Measurements from ENCODE around the gene ANKRD40CL.
"Not testable (repeated sequence)": the region's sequence is repeated elsewhere in the genome, so short reads cannot be mapped to it uniquely, and the experiment has no call there.

The ANKRD40CL gene

GRCh38 chr17:50767446-50767845 lies at the start of gene ANKRD40CL:
Gene ANKRD40CL (minus strand): TSS chr17:50767518. CDS start chr17:50766913, 605 bp downstream.
- no peak for DNase-seq

DNA sequence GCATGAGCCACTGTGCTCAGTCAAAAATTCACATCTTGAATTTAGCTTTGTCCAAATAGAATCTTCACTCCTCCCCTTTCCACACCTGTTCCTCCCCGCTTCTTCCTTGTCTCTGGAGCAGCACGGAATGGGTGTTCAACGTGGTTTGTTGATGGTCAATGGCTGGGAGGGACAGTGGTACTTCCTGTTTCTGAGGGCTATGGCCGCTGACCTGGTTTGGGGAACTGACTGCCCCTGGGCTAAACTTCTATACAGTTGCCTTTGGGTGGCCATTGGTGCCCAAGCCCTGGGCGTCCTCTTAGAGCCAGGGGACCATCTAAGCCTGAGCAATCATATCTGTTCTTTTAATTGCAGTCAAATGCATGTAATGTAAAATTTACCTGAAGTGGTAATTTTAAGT lies 49.0 kb upstream of the ANKRD40CL start:
- DNase-seq: no peak

DNA sequence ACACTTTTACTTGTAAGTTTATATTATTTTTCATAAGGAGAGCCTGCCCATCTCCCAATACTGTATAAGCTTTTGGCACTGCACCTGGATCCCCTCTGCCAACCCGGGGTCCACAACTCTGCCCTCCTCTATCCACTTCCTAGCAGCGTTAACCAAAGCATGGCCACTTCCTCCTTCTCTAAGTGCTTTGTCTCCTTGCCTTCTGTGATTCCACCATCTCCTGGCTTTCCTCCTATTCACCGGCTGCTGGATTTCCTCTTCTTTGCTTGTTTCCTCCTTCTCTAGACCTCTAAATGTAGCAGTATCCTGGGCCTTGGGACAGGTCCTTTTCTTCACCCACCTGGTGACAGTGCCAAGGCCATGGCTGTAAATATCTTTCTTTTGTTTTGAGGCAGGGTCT lies 48.1 kb upstream of the ANKRD40CL start:
- DNase-seq: no peak

GRCh38 chr17:50813583-50813982 lies 46.3 kb upstream of the ANKRD40CL start:
- DNase-seq: no peak

GRCh38 chr17:50808888-50809287 lies 41.6 kb upstream of the ANKRD40CL start:
- no peak for DNase-seq

DNA sequence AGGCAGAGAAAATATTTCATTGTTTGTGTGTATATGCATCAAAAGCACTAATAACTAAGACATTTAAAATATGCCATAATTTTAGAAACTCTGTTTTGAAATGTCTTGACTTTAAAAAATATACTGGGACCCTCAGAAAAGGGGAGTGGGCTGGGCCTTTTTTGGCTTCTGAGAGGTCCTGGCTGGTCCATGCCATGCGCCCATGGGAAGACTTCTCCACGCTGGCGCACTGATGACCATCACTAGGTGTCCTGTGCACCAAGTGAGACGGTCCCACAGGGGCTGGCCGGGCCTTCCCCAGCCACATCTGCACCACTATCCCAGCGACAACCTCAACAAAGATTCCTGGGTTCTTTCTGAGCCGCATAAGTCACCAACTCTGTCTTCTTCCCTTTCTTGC lies 41.1 kb upstream of the ANKRD40CL start:
- no peak for DNase-seq

- no peak for DNase-seq
Measured at GRCh38 chr17:50807675-50808074, 40.4 kb upstream of the ANKRD40CL start.

- no peak for DNase-seq
Measured at GRCh38 chr17:50807009-50807408, 39.7 kb upstream of the ANKRD40CL start.

GRCh38 chr17:50806141-50806643 lies 38.9 kb upstream of the ANKRD40CL start:
- DNase-seq: no peak

- DNase-seq: no peak
Measured at GRCh38 chr17:50805486-50805885, 38.2 kb upstream of the ANKRD40CL start.

DNA sequence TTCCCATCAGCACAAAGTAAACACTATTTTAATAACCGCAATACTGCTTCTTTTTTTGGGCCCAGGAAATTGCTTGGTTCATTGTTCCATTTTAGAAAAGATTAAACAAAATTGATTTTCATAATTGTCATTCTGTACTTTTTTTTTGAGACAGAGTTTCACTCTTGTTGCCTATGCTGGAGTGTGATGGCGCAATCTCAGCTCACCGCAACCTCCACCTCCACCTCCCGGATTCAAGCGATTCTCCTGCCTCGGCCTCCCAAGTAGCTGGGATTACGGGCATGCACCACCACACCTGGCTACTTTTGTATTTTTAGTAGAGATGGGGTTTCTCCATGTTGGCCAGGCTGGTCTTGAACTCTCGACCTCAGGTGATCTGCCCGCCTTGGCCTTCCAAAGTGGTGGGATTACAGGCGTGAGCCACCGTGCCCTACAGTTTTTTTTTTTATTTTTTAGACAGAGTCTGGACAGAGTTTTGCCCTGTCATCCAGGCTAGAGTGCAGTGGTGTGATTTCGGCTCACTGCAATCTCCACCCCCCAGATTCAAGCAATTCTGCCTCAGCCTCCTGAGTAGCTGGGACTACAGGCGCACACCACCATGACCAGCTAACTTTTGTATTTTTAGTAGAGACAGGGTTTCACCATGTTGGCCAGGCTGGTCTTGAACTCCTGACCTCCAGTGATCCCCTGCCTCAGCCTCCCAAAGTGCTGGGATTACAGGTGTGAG lies 37.6 kb upstream of the ANKRD40CL start:
- not testable (repeated sequence) for DNase-seq

DNA sequence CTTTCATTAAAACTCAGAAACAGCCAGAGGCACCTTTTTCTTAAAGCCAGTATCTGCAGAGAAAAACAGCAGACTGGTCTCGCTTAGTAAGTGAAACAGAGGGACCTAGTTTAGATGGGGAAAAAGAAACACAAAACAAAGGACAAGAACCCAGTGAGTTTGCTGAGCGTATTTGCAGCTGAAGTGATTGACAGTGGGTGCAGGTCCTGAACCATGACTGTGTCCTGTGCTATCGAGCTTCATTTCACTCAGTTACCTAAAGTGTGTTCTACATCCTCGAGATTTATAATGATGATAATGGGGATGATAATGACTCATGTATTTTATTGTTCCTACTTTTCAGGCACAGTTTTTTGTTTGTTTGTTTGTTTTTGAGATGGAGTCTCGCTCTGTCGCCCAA lies 36.4 kb upstream of the ANKRD40CL start:
- no peak for DNase-seq

DNA sequence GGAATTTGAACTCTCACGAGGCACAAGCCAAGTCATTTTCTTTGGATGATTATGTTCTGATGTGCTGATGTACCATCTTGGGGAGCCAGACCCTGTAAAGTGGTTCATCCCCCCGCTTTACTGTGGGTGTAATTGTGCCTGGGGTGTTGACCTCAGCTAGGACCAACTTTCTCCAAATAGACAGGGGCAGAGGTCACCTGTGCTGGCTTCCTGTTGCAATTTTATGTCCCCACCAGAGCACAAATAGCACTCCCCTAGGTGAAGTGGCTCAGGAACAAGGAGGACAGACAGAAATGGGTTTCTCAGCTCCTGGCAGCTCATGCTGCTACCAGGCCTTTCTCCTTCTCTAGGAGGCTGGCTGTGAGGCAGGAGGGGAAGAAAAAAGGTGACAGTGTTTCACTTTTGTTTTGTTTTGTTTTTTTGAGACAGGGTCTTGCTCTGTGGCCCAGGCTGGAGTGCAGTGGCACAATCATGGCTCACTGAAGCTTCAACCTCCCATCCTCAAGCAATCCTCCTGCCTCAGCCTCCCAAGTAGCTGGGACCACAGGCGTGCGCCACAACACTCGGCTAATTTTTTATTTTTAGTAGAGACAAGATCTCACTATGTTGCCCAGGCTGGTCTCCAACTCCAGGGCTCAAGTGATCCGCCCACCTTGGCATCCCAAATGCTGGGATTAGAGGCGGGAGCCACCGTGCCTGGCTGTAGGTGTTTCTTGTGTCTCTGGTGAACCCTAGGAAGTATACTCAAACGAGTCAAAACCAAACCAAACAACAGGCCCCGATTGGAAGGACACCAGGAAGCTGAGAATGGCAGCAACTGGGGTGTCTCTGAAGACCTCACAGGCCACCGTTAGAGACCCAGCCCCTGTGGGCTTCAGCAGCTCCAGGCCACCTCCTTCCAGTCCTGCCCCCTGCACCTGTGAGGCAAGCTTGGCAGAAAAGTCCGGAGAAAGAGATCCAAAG lies 35.6 kb upstream of the ANKRD40CL start:
- DNase-seq: no peak

- DNase-seq: no peak
Measured at GRCh38 chr17:50800196-50800700, 32.9 kb upstream of the ANKRD40CL start.

GRCh38 chr17:50799582-50799981 lies 32.3 kb upstream of the ANKRD40CL start:
- DNase-seq: no peak

DNA sequence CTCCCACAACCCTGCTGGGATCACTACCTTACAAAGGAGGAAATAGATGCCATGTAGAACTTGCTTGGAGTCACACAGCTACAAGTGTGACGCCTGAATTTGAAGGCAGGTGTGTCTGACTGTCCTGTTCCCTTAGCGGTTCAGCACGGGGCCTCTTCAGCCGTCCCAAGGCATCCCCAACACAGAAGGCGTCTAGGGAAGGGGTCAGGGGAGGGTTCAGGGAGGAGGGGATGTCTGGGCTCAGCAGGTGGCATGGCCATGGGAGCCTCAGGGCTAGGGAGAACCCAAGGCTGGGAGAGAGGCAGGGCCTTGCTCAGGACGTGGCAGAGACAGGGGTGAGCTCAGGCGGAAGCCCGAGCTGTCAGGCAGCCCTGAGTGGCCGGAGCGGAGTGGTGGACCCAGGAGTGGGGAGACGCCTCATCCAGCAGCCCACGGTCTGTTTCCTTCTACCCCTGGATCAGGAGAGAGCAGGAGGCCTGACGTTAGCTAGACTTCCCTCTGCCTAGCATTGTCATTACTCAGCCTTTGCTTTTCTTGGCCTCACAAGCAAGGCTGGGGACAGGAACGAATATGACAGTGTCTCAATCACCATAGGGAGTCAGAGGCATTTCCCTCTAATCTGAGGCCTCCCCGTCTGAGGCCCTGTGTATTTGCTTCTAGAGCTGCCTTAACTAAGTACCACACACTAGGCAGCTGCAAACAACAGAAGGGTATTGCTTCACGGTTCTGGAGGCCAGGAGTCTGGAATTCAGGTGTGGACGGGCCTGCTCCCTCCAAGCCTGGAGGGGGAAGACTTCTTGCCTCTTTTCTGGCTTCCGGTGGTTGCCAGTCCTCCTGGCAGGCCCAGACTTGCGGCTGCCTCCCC lies 31.3 kb upstream of the ANKRD40CL start:
- no peak for DNase-seq

DNA sequence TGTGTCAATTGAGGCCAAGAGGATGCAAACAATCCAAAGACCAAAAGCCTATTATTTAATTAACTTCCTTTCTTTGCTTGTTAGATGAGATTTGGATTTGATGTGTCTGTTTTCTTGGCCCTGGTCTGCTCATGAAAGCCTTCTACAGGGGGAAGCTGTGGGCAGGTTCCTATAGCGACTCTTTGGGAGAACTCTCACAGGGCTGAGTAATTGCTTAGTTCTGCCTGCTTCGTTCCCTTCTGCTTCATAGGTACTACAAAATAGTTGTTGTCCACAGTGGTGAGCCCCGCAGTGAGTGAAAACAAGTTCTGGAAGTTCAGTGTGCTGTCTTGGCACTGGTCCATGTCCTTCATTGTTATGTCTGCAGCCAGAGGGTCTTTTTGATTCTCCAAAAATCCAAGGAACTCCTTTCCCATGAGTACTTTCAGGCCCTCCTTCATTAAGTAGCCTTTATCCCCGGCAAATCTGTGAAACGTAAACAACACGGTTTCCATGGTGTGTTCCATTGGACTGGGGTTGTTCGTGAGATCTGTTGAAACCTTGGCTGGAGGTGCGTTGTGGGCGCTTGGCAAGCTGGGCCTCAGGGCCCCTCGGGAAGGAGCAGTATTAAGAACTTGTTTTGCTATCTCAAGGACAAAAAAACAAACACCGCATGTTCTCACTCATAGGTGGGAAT lies 30.0 kb upstream of the ANKRD40CL start:
- no peak for DNase-seq

GRCh38 chr17:50794361-50794760 lies 27.0 kb upstream of the ANKRD40CL start:
- DNase-seq: no peak

DNA sequence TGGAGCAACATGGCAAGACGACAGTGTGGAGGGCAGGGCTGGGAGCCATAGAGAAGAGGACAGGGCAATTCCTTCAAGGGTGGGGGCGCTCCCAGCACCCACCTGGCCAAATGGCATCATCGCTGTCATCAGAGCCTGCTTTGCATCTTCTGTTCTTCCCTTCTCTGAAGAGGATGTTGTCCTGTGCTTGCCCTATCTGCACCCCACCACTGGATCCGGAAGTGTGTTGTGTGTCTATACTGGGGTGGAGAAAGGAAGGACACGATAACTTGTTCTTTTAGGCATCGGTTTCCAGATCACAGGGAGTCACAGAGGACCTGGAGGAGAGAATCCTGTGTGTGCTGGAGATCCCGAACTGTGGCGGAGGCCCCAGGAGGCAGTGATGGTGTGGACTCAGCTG lies 25.7 kb upstream of the ANKRD40CL start:
- DNase-seq: no peak

- no peak for DNase-seq
Measured at GRCh38 chr17:50792132-50792531, 24.8 kb upstream of the ANKRD40CL start.

GRCh38 chr17:50790618-50791017 lies 23.3 kb upstream of the ANKRD40CL start:
- no peak for DNase-seq

DNA sequence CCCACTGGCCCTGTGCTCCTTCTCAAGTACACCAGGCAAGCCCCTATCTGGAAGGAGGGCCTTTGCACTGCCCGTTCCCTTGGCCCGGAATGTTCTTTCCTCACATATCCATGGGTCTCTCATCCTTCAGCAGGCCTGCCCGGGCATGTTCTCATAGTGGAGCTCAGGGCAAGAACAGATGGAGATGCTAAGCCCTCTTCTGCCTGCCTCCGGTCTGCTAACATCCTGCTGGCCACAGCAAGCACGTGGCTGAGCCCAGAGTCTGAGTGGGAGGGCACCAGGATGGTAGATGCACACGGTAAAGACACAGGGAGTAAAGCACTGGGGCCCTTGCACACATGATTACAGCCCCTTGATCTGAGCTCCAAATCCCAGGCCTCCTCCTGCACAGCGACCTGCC lies 19.8 kb upstream of the ANKRD40CL start:
- no peak for DNase-seq
